Measurements from ENCODE around the gene NEUROD1.
A peak's percentile ranks its signal among the peaks of the same experiment; 100 is the strongest.

The NEUROD1 gene

GRCh38 chr2:181677912-181678586 lies 2.3 kb downstream of the NEUROD1 start:
- Histone ChIP-seq H4K8ac (ENCODE audit: low read depth, low read length) (no peak overlapping the region), H2AK5ac (ENCODE audit: low read depth, low read length) (no peak overlapping the region), H2BK15ac (ENCODE audit: low read length) (no peak overlapping the region), H2BK12ac (ENCODE audit: low read length) (no peak overlapping the region), H2AFZ (ENCODE audit: low read length) (no peak overlapping the region), H3K18ac (ENCODE audit: low read length) (no peak overlapping the region), H3K79me1 (ENCODE audit: low read depth, low read length) (no peaks in the 10 kb centered on the region), H3K4ac (ENCODE audit: low read length) (no peak overlapping the region), H3K14ac (ENCODE audit: low read length) (no peak overlapping the region), H3K9me3 (replicated peaks in 1 of 2; ENCODE audit: control insufficient read depth in 2 of 2, insufficient read depth in 1 of 2, low read depth in 1 of 2, low read length in 2 of 2) (peaks cover 2 to 6% of the 10 kb centered on the region in 2 donors), H3K9ac (ENCODE audit: low read depth, low read length, poor library complexity) (no peak overlapping the region), H3K36me3 (replicated peaks in 1 of 2; ENCODE audit: control insufficient read depth in 2 of 2, insufficient read depth in 2 of 2, low read length in 2 of 2) (no peaks in the 10 kb centered on the region), H2BK120ac (ENCODE audit: low read depth, low read length) (no peak overlapping the region), H3K27me3 (ENCODE audit: control insufficient read depth in 3 of 3, insufficient read depth in 3 of 3, low read depth in 1 of 3, low read length in 3 of 3) (peaks cover 29 to 92% (median 59%) of the 10 kb centered on the region in 3 experiments), H3K27ac (replicated peaks; ENCODE audit: low read length) (no peak overlapping the region), H3K4me2 (ENCODE audit: insufficient read depth, low read length, poor library complexity, severe bottlenecking) (no peak overlapping the region), H3K4me1 (ENCODE audit: control insufficient read depth in 2 of 2, insufficient read depth in 1 of 2, low read depth in 1 of 2, low read length in 2 of 2) (peaks cover 8 to 9% of the 10 kb centered on the region in 2 donors), H2BK5ac (ENCODE audit: low read length) (no peak overlapping the region), H4K91ac (ENCODE audit: low read depth, low read length, poor library complexity) (no peak overlapping the region), H3K4me3 (ENCODE audit: low read length in 2 of 2) (no peak overlapping the region), H3K23ac (ENCODE audit: low read depth, low read length, poor library complexity) (peak overlapping the region; percentile 3)
- no CpG with 5 or more reads among the region's 41 CpGs for WGBS, 2 donors (ENCODE audit: extremely low coverage in 2 of 2, insufficient read length in 2 of 2, insufficient replicate concordance in 1 of 2)
- peak; percentile 91 for DNase-seq (ENCODE audit: low spot score)

GRCh38 chr2:181675254-181675653 lies 5.1 kb downstream of the NEUROD1 start:
- H3K18ac ChIP-seq (ENCODE audit: low read length) = no peak overlapping the region
- H3K4me1 ChIP-seq (ENCODE audit: control insufficient read depth in 2 of 2, insufficient read depth in 1 of 2, low read depth in 1 of 2, low read length in 2 of 2) = peaks cover 2 to 5% of the 10 kb centered on the region in 2 donors
- H2BK120ac ChIP-seq (ENCODE audit: low read depth, low read length) = no peak overlapping the region
- H4K8ac ChIP-seq (ENCODE audit: low read depth, low read length) = no peak overlapping the region
- H3K4me2 ChIP-seq (ENCODE audit: insufficient read depth, low read length, poor library complexity, severe bottlenecking) = no peak overlapping the region
- H3K36me3 ChIP-seq (replicated peaks in 1 of 2; ENCODE audit: control insufficient read depth in 2 of 2, insufficient read depth in 2 of 2, low read length in 2 of 2) = no peaks in the 10 kb centered on the region
- DNase-seq (ENCODE audit: low spot score) = no peak
- H3K4ac ChIP-seq (ENCODE audit: low read length) = no peak overlapping the region
- H2AK5ac ChIP-seq (ENCODE audit: low read depth, low read length) = no peak overlapping the region
- H3K27ac ChIP-seq (replicated peaks; ENCODE audit: low read length) = no peak overlapping the region
- no peak overlapping the region for H3K9ac ChIP-seq (ENCODE audit: low read depth, low read length, poor library complexity)
- H2BK12ac ChIP-seq (ENCODE audit: low read length) = no peak overlapping the region
- no CpG with 5 or more reads among the region's 4 CpGs for WGBS, 2 donors (ENCODE audit: extremely low coverage in 2 of 2, insufficient read length in 2 of 2, insufficient replicate concordance in 1 of 2)
- H2BK5ac ChIP-seq (ENCODE audit: low read length) = no peak overlapping the region
- no peak overlapping the region for H2AFZ ChIP-seq (ENCODE audit: low read length)
- no peak overlapping the region for H3K14ac ChIP-seq (ENCODE audit: low read length)
- H2BK15ac ChIP-seq (ENCODE audit: low read length) = no peak overlapping the region
- peaks cover 0 to 2% of the 10 kb centered on the region in 2 donors for H3K9me3 ChIP-seq (replicated peaks in 1 of 2; ENCODE audit: control insufficient read depth in 2 of 2, insufficient read depth in 1 of 2, low read depth in 1 of 2, low read length in 2 of 2)
- no peak overlapping the region for H4K91ac ChIP-seq (ENCODE audit: low read depth, low read length, poor library complexity)
- peaks cover 14 to 76% (median 31%) of the 10 kb centered on the region in 3 experiments for H3K27me3 ChIP-seq (ENCODE audit: control insufficient read depth in 3 of 3, insufficient read depth in 3 of 3, low read depth in 1 of 3, low read length in 3 of 3)
- H3K4me3 ChIP-seq (ENCODE audit: low read length in 2 of 2) = no peak overlapping the region
- H3K23ac ChIP-seq (ENCODE audit: low read depth, low read length, poor library complexity) = no peak overlapping the region
- no peaks in the 10 kb centered on the region for H3K79me1 ChIP-seq (ENCODE audit: low read depth, low read length)

GRCh38 chr2:181674461-181674860 lies 5.9 kb downstream of the NEUROD1 start:
- Histone ChIP-seq H3K4me1 (ENCODE audit: control insufficient read depth in 2 of 2, insufficient read depth in 1 of 2, low read depth in 1 of 2, low read length in 2 of 2) (peaks cover 0 to 3% of the 10 kb centered on the region in 2 donors), H3K36me3 (replicated peaks in 1 of 2; ENCODE audit: control insufficient read depth in 2 of 2, insufficient read depth in 2 of 2, low read length in 2 of 2) (no peaks in the 10 kb centered on the region), H3K23ac (ENCODE audit: low read depth, low read length, poor library complexity) (no peak overlapping the region), H2BK120ac (ENCODE audit: low read depth, low read length) (no peak overlapping the region), H3K4me2 (ENCODE audit: insufficient read depth, low read length, poor library complexity, severe bottlenecking) (no peak overlapping the region), H3K9me3 (replicated peaks in 1 of 2; ENCODE audit: control insufficient read depth in 2 of 2, insufficient read depth in 1 of 2, low read depth in 1 of 2, low read length in 2 of 2) (peaks cover 0 to 2% of the 10 kb centered on the region in 2 donors), H4K8ac (ENCODE audit: low read depth, low read length) (no peak overlapping the region), H2AK5ac (ENCODE audit: low read depth, low read length) (no peak overlapping the region), H3K14ac (ENCODE audit: low read length) (no peak overlapping the region), H4K91ac (ENCODE audit: low read depth, low read length, poor library complexity) (no peak overlapping the region), H2BK15ac (ENCODE audit: low read length) (no peak overlapping the region), H2AFZ (ENCODE audit: low read length) (no peak overlapping the region), H3K27me3 (ENCODE audit: control insufficient read depth in 3 of 3, insufficient read depth in 3 of 3, low read depth in 1 of 3, low read length in 3 of 3) (peaks cover 12 to 71% (median 24%) of the 10 kb centered on the region in 3 experiments), H3K9ac (ENCODE audit: low read depth, low read length, poor library complexity) (no peak overlapping the region), H3K18ac (ENCODE audit: low read length) (no peak overlapping the region), H3K79me1 (ENCODE audit: low read depth, low read length) (no peaks in the 10 kb centered on the region), H2BK5ac (ENCODE audit: low read length) (no peak overlapping the region), H3K4me3 (ENCODE audit: low read length in 2 of 2) (no peak overlapping the region), H3K27ac (replicated peaks; ENCODE audit: low read length) (no peak overlapping the region), H3K4ac (ENCODE audit: low read length) (no peak overlapping the region), H2BK12ac (ENCODE audit: low read length) (no peak overlapping the region)
- no peak for DNase-seq (ENCODE audit: low spot score)

GRCh38 chr2:181673173-181673572 lies 7.1 kb downstream of the NEUROD1 start:
- WGBS, 2 donors (ENCODE audit: extremely low coverage in 2 of 2, insufficient read length in 2 of 2, insufficient replicate concordance in 1 of 2) = no CpG with 5 or more reads among the region's 2 CpGs
- no peaks in the 10 kb centered on the region for H3K9me3 ChIP-seq (replicated peaks in 1 of 2; ENCODE audit: control insufficient read depth in 2 of 2, insufficient read depth in 1 of 2, low read depth in 1 of 2, low read length in 2 of 2)
- no peak overlapping the region for H2BK15ac ChIP-seq (ENCODE audit: low read length)
- peaks cover 0 to 3% of the 10 kb centered on the region in 2 donors for H3K4me1 ChIP-seq (ENCODE audit: control insufficient read depth in 2 of 2, insufficient read depth in 1 of 2, low read depth in 1 of 2, low read length in 2 of 2)
- H3K18ac ChIP-seq (ENCODE audit: low read length) = no peak overlapping the region
- no peak overlapping the region for H4K91ac ChIP-seq (ENCODE audit: low read depth, low read length, poor library complexity)
- H3K4me2 ChIP-seq (ENCODE audit: insufficient read depth, low read length, poor library complexity, severe bottlenecking) = no peak overlapping the region
- no peaks in the 10 kb centered on the region for H3K79me1 ChIP-seq (ENCODE audit: low read depth, low read length)
- H3K14ac ChIP-seq (ENCODE audit: low read length) = no peak overlapping the region
- no peak overlapping the region for H2AK5ac ChIP-seq (ENCODE audit: low read depth, low read length)
- H3K23ac ChIP-seq (ENCODE audit: low read depth, low read length, poor library complexity) = no peak overlapping the region
- H3K27ac ChIP-seq (replicated peaks; ENCODE audit: low read length) = no peak overlapping the region
- no peak overlapping the region for H2BK5ac ChIP-seq (ENCODE audit: low read length)
- no peak overlapping the region for H2AFZ ChIP-seq (ENCODE audit: low read length)
- H3K27me3 ChIP-seq (ENCODE audit: control insufficient read depth in 3 of 3, insufficient read depth in 3 of 3, low read depth in 1 of 3, low read length in 3 of 3) = peaks cover 4 to 70% (median 11%) of the 10 kb centered on the region in 3 experiments
- no peak overlapping the region for H4K8ac ChIP-seq (ENCODE audit: low read depth, low read length)
- no peaks in the 10 kb centered on the region for H3K36me3 ChIP-seq (replicated peaks in 1 of 2; ENCODE audit: control insufficient read depth in 2 of 2, insufficient read depth in 2 of 2, low read length in 2 of 2)
- no peak overlapping the region for H2BK12ac ChIP-seq (ENCODE audit: low read length)
- no peak overlapping the region for H3K9ac ChIP-seq (ENCODE audit: low read depth, low read length, poor library complexity)
- no peak overlapping the region for H2BK120ac ChIP-seq (ENCODE audit: low read depth, low read length)
- no peak for DNase-seq (ENCODE audit: low spot score)
- H3K4ac ChIP-seq (ENCODE audit: low read length) = no peak overlapping the region
- no peak overlapping the region for H3K4me3 ChIP-seq (ENCODE audit: low read length in 2 of 2)

Data from neuronal stem cell (in vitro differentiated cells).